HCT116 (cell line): ENCODE results near the gene ELF5. TPM values are rescaled to one million over a fixed set of nuclear protein-coding genes. Genes with fewer than 3 reads are reported as not detected.

Experiments
- ATAC-seq: fragments of 200-7000 bp; cut with Tn5 transposase; 2 replicates; pipeline ENCODE4 v1.9.1; 2020; ENCODE audit warnings: mild to moderate bottlenecking, moderate library complexity
- BruUV-seq: library from RNA; stranded (reverse); fragments of 400-500 nt; replicated peaks from 2 replicates; lab custom pipeline; 2021; lab: Mats Ljungman, UMichigan
- CTCF ChIA-PET: fragments of 300-600 bp; sonication (Branson Sonifier 250); formaldehyde crosslinking; loops from one replicate; lab custom pipeline; 2021; ENCODE audit warnings: antibody characterized with exemption; lab: Charles Lee
- POLR2A ChIA-PET: fragments of 300-600, 350-600 bp; sonication (Branson Sonifier 250); formaldehyde crosslinking; loops from one replicate; lab custom pipeline; 2021; ENCODE audit warnings: antibody characterized with exemption; lab: Charles Lee
- RAD21 ChIA-PET, 2 experiments: fragments of 300-600 bp; sonication (Branson Sonifier 250); formaldehyde crosslinking; loops; one replicate each; lab custom pipeline; 2023; ENCODE audit warnings: low total read pairs in 2 of 2; ENCODE audit not compliant: uncharacterized antibody in 2 of 2, unreplicated experiment in 2 of 2, low non-redundant PET in 1 of 2; lab: Charles Lee
- DNase-seq: peaks from one replicate; pipeline ENCODE4 v3.0.0-alpha.2; 2010; ENCODE audit warnings: low read depth, low spot score
- H2AFZ ChIP-seq: fragments of 200-600 bp; shearing (Covaris generic), sonication (generic); 2 replicates; pipeline ENCODE4 v1.6.1; 2017; ENCODE audit warnings: low read depth, mixed run types, mixed read lengths, antibody characterized with exemption, low read length; ENCODE audit not compliant: poor library complexity, severe bottlenecking
- H3K27ac ChIP-seq: 2 replicates; pipeline ENCODE4 v1.5.1; 2012; ENCODE audit warnings: low read depth, low read length
- H3K27me3 ChIP-seq: fragments of 200-600 bp; sonication (generic); 2 replicates; pipeline ENCODE4 v1.6.1; 2016; ENCODE audit warnings: mixed run types, low read length, mixed read lengths; ENCODE audit not compliant: insufficient read depth
- H3K36me3 ChIP-seq, 2 experiments: fragments of 200-500 bp in 1 of 2; fragments of 200-600 bp in 1 of 2; sonication (Bioruptor generic) in 1 of 2; sonication (generic) in 1 of 2; 2 replicates each; pipeline versions ENCODE4 v1.5.1 to v1.6.1; 2014 to 2016; ENCODE audit warnings: low read length in 2 of 2, inconsistent platforms in 1 of 2, mixed read lengths in 1 of 2, mixed run types in 1 of 2; ENCODE audit not compliant: insufficient read depth in 2 of 2, control insufficient read depth in 1 of 2
- H3K4me1 ChIP-seq, 2 experiments: fragments of 200-600 bp in 1 of 2; sonication (generic) in 1 of 2; 2 replicates each; pipeline versions ENCODE4 v1.5.1 to v1.6.1; 2012 to 2017; ENCODE audit warnings: low read length in 2 of 2, inconsistent platforms in 1 of 2, mild to moderate bottlenecking in 1 of 2, mixed read lengths in 1 of 2, mixed run types in 1 of 2, moderate library complexity in 1 of 2; ENCODE audit not compliant: insufficient read depth in 2 of 2, control insufficient read depth in 1 of 2
- H3K4me2 ChIP-seq: fragments of 200-600 bp; sonication (generic); 2 replicates; pipeline ENCODE4 v1.6.1; 2017; ENCODE audit warnings: mixed run types, low read length, mixed read lengths
- H3K4me3 ChIP-seq, 2 experiments: fragments of 200-600 bp in 1 of 2; sonication (generic) in 1 of 2; replicated peaks in 1 of 2; 2 replicates each; pipeline ENCODE4 v1.5.1; 2011 to 2016; ENCODE audit warnings: low read length in 2 of 2, control low read depth in 1 of 2, low read depth in 1 of 2, mild to moderate bottlenecking in 1 of 2, mixed read lengths in 1 of 2, mixed run types in 1 of 2
- H3K79me2 ChIP-seq: fragments of 200-600 bp; sonication (generic); 2 replicates; pipeline ENCODE4 v1.6.1; 2017; ENCODE audit warnings: mild to moderate bottlenecking, mixed run types, low read length, moderate library complexity, mixed read lengths; ENCODE audit not compliant: insufficient read depth
- H3K9ac ChIP-seq: fragments of 200-600 bp; sonication (generic); 2 replicates; pipeline ENCODE4 v1.6.1; 2016; ENCODE audit warnings: low read length, mixed read lengths
- H3K9me2 ChIP-seq: fragments of 200-600 bp; sonication (generic), shearing (Covaris generic); 2 replicates; pipeline ENCODE4 v1.6.1; 2017; ENCODE audit warnings: mixed run types, mild to moderate bottlenecking, moderate library complexity; ENCODE audit not compliant: insufficient read depth
- H3K9me3 ChIP-seq, 2 experiments: fragments of 200-500 bp in 1 of 2; fragments of 200-600 bp in 1 of 2; sonication (Bioruptor generic) in 1 of 2; sonication (generic) in 1 of 2; 2 replicates each; pipeline ENCODE4 v1.6.1; 2014 to 2017; ENCODE audit warnings: low read length in 2 of 2, mixed read lengths in 2 of 2, inconsistent platforms in 1 of 2, low read depth in 1 of 2, mild to moderate bottlenecking in 1 of 2, mixed run types in 1 of 2, moderate library complexity in 1 of 2; ENCODE audit not compliant: control insufficient read depth in 1 of 2, insufficient read depth in 1 of 2
- H4K20me1 ChIP-seq: fragments of 200-600 bp; sonication (generic), shearing (Covaris generic); 2 replicates; pipeline ENCODE4 v1.6.1; 2017; ENCODE audit warnings: mixed run types, mild to moderate bottlenecking, moderate library complexity; ENCODE audit not compliant: insufficient read depth
- CBX3 ChIP-seq: IDR thresholded peaks from 2 replicates; pipeline ENCODE4 v1.6.1; 2012; ENCODE audit warnings: low read depth
- EGR1 ChIP-seq: IDR thresholded peaks from 2 replicates; pipeline ENCODE4 v1.6.1; 2012; ENCODE audit warnings: low read depth
- ELF1 ChIP-seq: IDR thresholded peaks from 2 replicates; pipeline ENCODE4 v1.6.1; 2012; ENCODE audit warnings: low read depth, borderline replicate concordance
- JUND ChIP-seq: IDR thresholded peaks from 2 replicates; pipeline ENCODE4 v1.6.1; 2012
- POLR2A ChIP-seq: IDR thresholded peaks from 2 replicates; pipeline ENCODE4 v1.7.0; 2011; ENCODE audit warnings: borderline replicate concordance; ENCODE audit not compliant: insufficient read depth, insufficient read length; ENCODE audit errors: extremely low read depth
- POLR2AphosphoS5 ChIP-seq: IDR thresholded peaks from 2 replicates; pipeline ENCODE4 v1.6.1; 2011; ENCODE audit warnings: mild to moderate bottlenecking, low read depth, low read length, moderate library complexity
- SIN3A ChIP-seq: IDR thresholded peaks from 2 replicates; pipeline ENCODE4 v1.6.1; 2012; ENCODE audit warnings: low read depth
- SP1 ChIP-seq: IDR thresholded peaks from 2 replicates; pipeline ENCODE4 v1.6.1; 2012; ENCODE audit warnings: low read depth
- TCF7L2 ChIP-seq: IDR thresholded peaks from 2 replicates; pipeline ENCODE4 v1.7.0; 2011; ENCODE audit warnings: borderline replicate concordance, inconsistent platforms; ENCODE audit not compliant: insufficient read depth, insufficient read length; ENCODE audit errors: extremely low read depth
- YY1 ChIP-seq: IDR thresholded peaks from 2 replicates; pipeline ENCODE4 v1.6.1; 2011; ENCODE audit warnings: low read length, low read depth, moderate library complexity, mild to moderate bottlenecking; ENCODE audit not compliant: insufficient replicate concordance; ENCODE audit errors: extremely low read depth
- ZNF274 ChIP-seq: fragments of 200-500 bp; sonication (Bioruptor generic); IDR thresholded peaks from 2 replicates; pipeline ENCODE4 v1.6.1; 2014; ENCODE audit warnings: mild to moderate bottlenecking, low read depth, low read length, inconsistent platforms
- intact Hi-C: fragments of 100-400 bp; cut with micrococcal nuclease; formaldehyde crosslinking; loops from 2 replicates; pipeline ENCODE4 v1.10.0; 2022
- total RNA-seq: library from RNA; stranded (reverse); gene quantifications from one replicate; pipeline ENCODE4 v1.2.1, GENCODE V29; 2021; ENCODE audit not compliant: unreplicated experiment
- TF ChIP-seq, protein P1 (sequence below), 3 experiments: fragments of 200-600 bp in 1 of 3; sonication (generic) in 1 of 3; IDR thresholded peaks in 2 of 3; conservative IDR thresholded peaks in 1 of 3; 2 replicates each; pipeline ENCODE4 v1.5.1; 2012 to 2017; ENCODE audit warnings: low read depth in 2 of 3, low read length in 2 of 3, antibody characterized with exemption in 1 of 3, borderline replicate concordance in 1 of 3, control low read depth in 1 of 3, mild to moderate bottlenecking in 1 of 3, mixed read lengths in 1 of 3, mixed run types in 1 of 3, moderate library complexity in 1 of 3; ENCODE audit not compliant: insufficient read depth in 1 of 3

The ELF5 gene
- total RNA-seq, 1 experiment from 2014 or later: 0.32 TPM

DNA sequence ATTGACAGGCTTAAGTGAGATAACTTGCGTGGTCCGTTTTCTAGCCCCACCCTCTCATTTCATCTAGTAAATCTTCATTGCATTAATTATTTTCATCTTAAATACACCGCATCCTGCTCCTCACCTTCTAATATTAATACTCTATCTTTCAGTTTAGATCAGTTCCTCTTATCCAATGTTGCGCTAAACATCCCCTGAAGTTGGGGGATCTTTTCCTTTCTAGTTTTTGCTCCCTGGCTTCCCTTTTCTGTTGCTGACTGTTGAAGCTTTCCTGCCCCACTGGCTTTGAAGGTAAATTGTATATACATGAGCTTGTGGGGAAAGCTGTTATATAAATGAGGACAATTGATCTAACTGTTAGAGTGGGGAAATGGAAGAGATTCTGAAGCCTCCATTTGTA is 67.6 kb downstream of the ELF5 start:
- no peak overlapping the region for H2AFZ ChIP-seq
- TF ChIP-seq TCF7L2 (no peak), YY1 (no peak), EGR1 (no peak), POLR2A (no peak), CBX3 (no peak), SIN3A (no peak), SP1 (no peak), ELF1 (no peak), JUND (no peak), ZNF274 (no peak), POLR2AphosphoS5 (no peak)
- TF ChIP-seq, protein P1, sequence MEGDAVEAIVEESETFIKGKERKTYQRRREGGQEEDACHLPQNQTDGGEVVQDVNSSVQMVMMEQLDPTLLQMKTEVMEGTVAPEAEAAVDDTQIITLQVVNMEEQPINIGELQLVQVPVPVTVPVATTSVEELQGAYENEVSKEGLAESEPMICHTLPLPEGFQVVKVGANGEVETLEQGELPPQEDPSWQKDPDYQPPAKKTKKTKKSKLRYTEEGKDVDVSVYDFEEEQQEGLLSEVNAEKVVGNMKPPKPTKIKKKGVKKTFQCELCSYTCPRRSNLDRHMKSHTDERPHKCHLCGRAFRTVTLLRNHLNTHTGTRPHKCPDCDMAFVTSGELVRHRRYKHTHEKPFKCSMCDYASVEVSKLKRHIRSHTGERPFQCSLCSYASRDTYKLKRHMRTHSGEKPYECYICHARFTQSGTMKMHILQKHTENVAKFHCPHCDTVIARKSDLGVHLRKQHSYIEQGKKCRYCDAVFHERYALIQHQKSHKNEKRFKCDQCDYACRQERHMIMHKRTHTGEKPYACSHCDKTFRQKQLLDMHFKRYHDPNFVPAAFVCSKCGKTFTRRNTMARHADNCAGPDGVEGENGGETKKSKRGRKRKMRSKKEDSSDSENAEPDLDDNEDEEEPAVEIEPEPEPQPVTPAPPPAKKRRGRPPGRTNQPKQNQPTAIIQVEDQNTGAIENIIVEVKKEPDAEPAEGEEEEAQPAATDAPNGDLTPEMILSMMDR (IDR thresholded peaks at IDR 0.05 in 2 of 3, conservative IDR thresholded peaks at IDR 0.05 in 1 of 3; ENCODE audit: borderline replicate concordance in 1 of 3, insufficient read depth in 1 of 3, low read depth in 2 of 3, low read length in 2 of 3): no peak
- TF ChIP-seq, all 23 proteins: peak for 0
- ChIA-PET RAD21 (no interaction called here), CTCF (no interaction called here), POLR2A (no interaction called here)
- H3K4me3 ChIP-seq: no peak overlapping the region
- H3K36me3 ChIP-seq: peaks cover 10 to 11% of the 10 kb centered on the region in 2 experiments; a peak in 1 of 4 replicates
- peaks cover 0 to 6% of the 10 kb centered on the region in 2 experiments; a peak in 2 of 4 replicates for H3K4me1 ChIP-seq
- H3K79me2 ChIP-seq: peaks cover 5% of the 10 kb centered on the region
- no peaks in the 10 kb centered on the region for H3K9me3 ChIP-seq
- H3K9me2 ChIP-seq: no peaks in the 10 kb centered on the region
- no peaks in the 10 kb centered on the region for H3K27me3 ChIP-seq
- no peak overlapping the region for H3K4me2 ChIP-seq
- intact Hi-C loops: no loop called here
- no peak overlapping the region for H3K27ac ChIP-seq
- no peaks in the 10 kb centered on the region for H4K20me1 ChIP-seq
- BruUV-seq: no TSS peak
- ATAC-seq (no peak), DNase-seq (no peak)
- H3K9ac ChIP-seq: no peak overlapping the region
